Trophoblast cell (in vitro differentiated cells and primary cell): Measurements from ENCODE around the gene SLC30A7.

Experiments used
- DNase-seq, 2 donors: peaks; one replicate each; pipeline ENCODE4 v3.0.0-alpha.2; 2016
- H2AFZ ChIP-seq: 2 replicates; pipeline ENCODE4 v1.6.1; 2013; ENCODE audit warnings: low read length, moderate library complexity, mild to moderate bottlenecking; ENCODE audit not compliant: insufficient read depth, poor library complexity
- H2AK5ac ChIP-seq: 2 replicates; pipeline ENCODE4 v1.6.1; 2013; ENCODE audit warnings: mild to moderate bottlenecking, low read length
- H2BK120ac ChIP-seq: 2 replicates; pipeline ENCODE4 v1.6.1; 2013; ENCODE audit warnings: low read length, mild to moderate bottlenecking, moderate library complexity; ENCODE audit not compliant: insufficient read depth, poor library complexity
- H2BK12ac ChIP-seq: 2 replicates; pipeline ENCODE4 v1.6.1; 2013; ENCODE audit warnings: mild to moderate bottlenecking, low read length, moderate library complexity
- H2BK5ac ChIP-seq: 2 replicates; pipeline ENCODE4 v1.6.1; 2013; ENCODE audit warnings: low read length, low read depth, moderate library complexity, mild to moderate bottlenecking; ENCODE audit not compliant: poor library complexity
- H3K14ac ChIP-seq: 2 replicates; pipeline ENCODE4 v1.6.1; 2013; ENCODE audit warnings: mild to moderate bottlenecking, low read length
- H3K18ac ChIP-seq: 2 replicates; pipeline ENCODE4 v1.6.1; 2013; ENCODE audit warnings: mild to moderate bottlenecking, low read length
- H3K23ac ChIP-seq: 2 replicates; pipeline ENCODE4 v1.6.1; 2013; ENCODE audit warnings: low read length
- H3K27ac ChIP-seq: 2 replicates; pipeline ENCODE4 v1.5.1; 2013; ENCODE audit warnings: low read depth, mild to moderate bottlenecking, inconsistent platforms, low read length, moderate library complexity
- H3K27me3 ChIP-seq: 2 replicates; pipeline ENCODE4 v1.6.1; 2013; ENCODE audit warnings: inconsistent platforms, mild to moderate bottlenecking, low read length, moderate library complexity; ENCODE audit not compliant: insufficient read depth
- H3K36me3 ChIP-seq, 2 experiments: 1 replicate in 1 of 2; 2 replicates in 1 of 2; pipeline ENCODE4 v1.6.1; 2013; ENCODE audit warnings: low read length in 2 of 2, mild to moderate bottlenecking in 2 of 2, moderate library complexity in 1 of 2; ENCODE audit not compliant: insufficient read depth in 2 of 2, control insufficient read depth in 1 of 2
- H3K4ac ChIP-seq: 2 replicates; pipeline ENCODE4 v1.6.1; 2013; ENCODE audit warnings: low read depth, mild to moderate bottlenecking, low read length, moderate library complexity
- H3K4me1 ChIP-seq, 2 experiments: 1 replicate in 1 of 2; 2 replicates in 1 of 2; pipeline ENCODE4 v1.6.1; 2013; ENCODE audit warnings: low read length in 2 of 2, mild to moderate bottlenecking in 2 of 2, moderate library complexity in 1 of 2; ENCODE audit not compliant: insufficient read depth in 2 of 2, control insufficient read depth in 1 of 2
- H3K4me2 ChIP-seq: 2 replicates; pipeline ENCODE4 v1.6.1; 2013; ENCODE audit warnings: inconsistent platforms, mild to moderate bottlenecking, low read length, moderate library complexity
- H3K4me3 ChIP-seq: 2 replicates; pipeline ENCODE4 v1.5.1; 2013; ENCODE audit warnings: mild to moderate bottlenecking, low read depth, low read length, inconsistent platforms
- H3K79me1 ChIP-seq: one replicate; pipeline ENCODE4 v1.6.1; 2013; ENCODE audit warnings: low read length
- H3K79me2 ChIP-seq: 2 replicates; pipeline ENCODE4 v1.6.1; 2013; ENCODE audit warnings: low read length, mild to moderate bottlenecking; ENCODE audit not compliant: control insufficient read depth, insufficient read depth, poor library complexity
- H3K9ac ChIP-seq: 2 replicates; pipeline ENCODE4 v1.6.1; 2013; ENCODE audit warnings: mild to moderate bottlenecking, low read length
- H3K9me3 ChIP-seq: 2 replicates; pipeline ENCODE4 v1.6.1; 2013; ENCODE audit warnings: low read depth, mild to moderate bottlenecking, control low read depth, inconsistent platforms, low read length; ENCODE audit not compliant: insufficient read depth
- H4K12ac ChIP-seq: 2 replicates; pipeline ENCODE4 v1.6.1; 2013; ENCODE audit warnings: low read depth, mild to moderate bottlenecking, low read length, moderate library complexity
- H4K8ac ChIP-seq: 2 replicates; pipeline ENCODE4 v1.6.1; 2013; ENCODE audit warnings: low read depth, mild to moderate bottlenecking, low read length, moderate library complexity
- H4K91ac ChIP-seq: one replicate; pipeline ENCODE4 v1.6.1; 2013; ENCODE audit warnings: low read depth, mild to moderate bottlenecking, low read length, moderate library complexity
- WGBS: extraction: QIAGEN DNeasy Blood & Tissue Kit; methylation state at CpG from one replicate; pipeline ENCODE4 v1.1.7; 2013; ENCODE audit warnings: missing lambda C conversion rate; ENCODE audit not compliant: insufficient read length, insufficient coverage; ENCODE audit errors: extremely low coverage; 5-methylcytosine and 5-hydroxymethylcytosine counted together

Gene SLC30A7

GRCh38 chr1:100982793-100983192 is 86.9 kb downstream of the SLC30A7 start:
- peak overlapping the region; percentile 45 for H3K27ac ChIP-seq
- H3K4ac ChIP-seq, result no peak overlapping the region
- H2AFZ ChIP-seq, result no peak overlapping the region
- no peak overlapping the region for H3K4me3 ChIP-seq
- no peak overlapping the region for H3K9ac ChIP-seq
- no CpG with 5 or more reads among the region's 4 CpGs for WGBS
- H2BK5ac ChIP-seq, result no peak overlapping the region
- no peak overlapping the region for H3K23ac ChIP-seq
- no peak overlapping the region for H3K14ac ChIP-seq
- H3K4me2 ChIP-seq, result no peak overlapping the region
- peaks cover 2 to 3% of the 10 kb centered on the region in 2 experiments for H3K4me1 ChIP-seq
- H4K12ac ChIP-seq, result no peak overlapping the region
- no peaks in the 10 kb centered on the region for H3K9me3 ChIP-seq
- H3K27me3 ChIP-seq, result no peaks in the 10 kb centered on the region
- H2BK12ac ChIP-seq, result no peak overlapping the region
- no peaks in the 10 kb centered on the region for H3K79me2 ChIP-seq
- H3K79me1 ChIP-seq, result no peaks in the 10 kb centered on the region
- H4K8ac ChIP-seq, result no peak overlapping the region
- H2BK120ac ChIP-seq, result no peak overlapping the region
- H4K91ac ChIP-seq, result no peak overlapping the region
- H2AK5ac ChIP-seq, result no peak overlapping the region
- DNase-seq, result peak in 1 of 2 donors; percentile 11
- H3K36me3 ChIP-seq, result no peaks in the 10 kb centered on the region
- H3K18ac ChIP-seq, result no peak overlapping the region

GRCh38 chr1:100988121-100988520 is 92.2 kb downstream of the SLC30A7 start:
- H3K4me2 ChIP-seq, result no peak overlapping the region
- no peak overlapping the region for H3K18ac ChIP-seq
- H2BK12ac ChIP-seq, result no peak overlapping the region
- H3K27me3 ChIP-seq, result no peaks in the 10 kb centered on the region
- H2AK5ac ChIP-seq, result no peak overlapping the region
- WGBS, result no CpG with 5 or more reads among the region's 3 CpGs
- no peaks in the 10 kb centered on the region for H3K4me1 ChIP-seq
- no peak overlapping the region for H3K14ac ChIP-seq
- no peak overlapping the region for H4K8ac ChIP-seq
- H3K27ac ChIP-seq, result no peak overlapping the region
- H4K12ac ChIP-seq, result no peak overlapping the region
- H3K4ac ChIP-seq, result no peak overlapping the region
- H3K9ac ChIP-seq, result no peak overlapping the region
- H4K91ac ChIP-seq, result no peak overlapping the region
- H2BK120ac ChIP-seq, result no peak overlapping the region
- no peak overlapping the region for H2BK5ac ChIP-seq
- no peaks in the 10 kb centered on the region for H3K9me3 ChIP-seq
- H3K79me1 ChIP-seq, result no peaks in the 10 kb centered on the region
- DNase-seq, result no peak
- H3K36me3 ChIP-seq, result no peaks in the 10 kb centered on the region
- no peak overlapping the region for H2AFZ ChIP-seq
- no peak overlapping the region for H3K23ac ChIP-seq
- H3K79me2 ChIP-seq, result no peaks in the 10 kb centered on the region
- H3K4me3 ChIP-seq, result no peak overlapping the region

- Histone ChIP-seq H3K4ac (no peak overlapping the region), H3K9ac (no peak overlapping the region), H3K79me1 (no peaks in the 10 kb centered on the region), H2BK5ac (no peak overlapping the region), H3K4me3 (no peak overlapping the region), H2AK5ac (no peak overlapping the region), H3K23ac (no peak overlapping the region), H2BK120ac (no peak overlapping the region), H3K4me1 (no peaks in the 10 kb centered on the region), H3K36me3 (no peaks in the 10 kb centered on the region), H4K91ac (no peak overlapping the region), H4K8ac (no peak overlapping the region), H3K9me3 (no peaks in the 10 kb centered on the region), H2BK12ac (no peak overlapping the region), H2AFZ (no peak overlapping the region), H3K27ac (no peak overlapping the region), H3K4me2 (no peak overlapping the region), H3K79me2 (no peaks in the 10 kb centered on the region), H3K14ac (no peak overlapping the region), H4K12ac (no peak overlapping the region), H3K27me3 (no peaks in the 10 kb centered on the region), H3K18ac (no peak overlapping the region)
- DNase-seq, result no peak
- no CpG with 5 or more reads among the region's 2 CpGs for WGBS
These were observed 93.6 kb downstream of the SLC30A7 start for GRCh38 chr1:100989306-100990077.

- Histone ChIP-seq H3K18ac (no peak overlapping the region), H3K4ac (no peak overlapping the region), H3K27ac (no peak overlapping the region), H3K9ac (no peak overlapping the region), H3K27me3 (no peaks in the 10 kb centered on the region), H3K9me3 (no peaks in the 10 kb centered on the region), H3K23ac (no peak overlapping the region), H4K12ac (no peak overlapping the region), H4K91ac (no peak overlapping the region), H2BK5ac (no peak overlapping the region), H3K79me2 (no peaks in the 10 kb centered on the region), H3K4me1 (no peaks in the 10 kb centered on the region), H3K36me3 (peaks cover 0 to 3% of the 10 kb centered on the region in 2 experiments), H3K4me2 (no peak overlapping the region), H2BK12ac (no peak overlapping the region), H3K14ac (no peak overlapping the region), H2BK120ac (no peak overlapping the region), H2AK5ac (no peak overlapping the region), H3K79me1 (no peaks in the 10 kb centered on the region), H4K8ac (no peak overlapping the region), H3K4me3 (no peak overlapping the region), H2AFZ (no peak overlapping the region)
- WGBS, result no CpG with 5 or more reads among the region's 4 CpGs
- no peak for DNase-seq
These were observed 99.5 kb downstream of the SLC30A7 start for GRCh38 chr1:100995198-100995988.
